ENCODE data around the gene PIK3R2.

DNA sequence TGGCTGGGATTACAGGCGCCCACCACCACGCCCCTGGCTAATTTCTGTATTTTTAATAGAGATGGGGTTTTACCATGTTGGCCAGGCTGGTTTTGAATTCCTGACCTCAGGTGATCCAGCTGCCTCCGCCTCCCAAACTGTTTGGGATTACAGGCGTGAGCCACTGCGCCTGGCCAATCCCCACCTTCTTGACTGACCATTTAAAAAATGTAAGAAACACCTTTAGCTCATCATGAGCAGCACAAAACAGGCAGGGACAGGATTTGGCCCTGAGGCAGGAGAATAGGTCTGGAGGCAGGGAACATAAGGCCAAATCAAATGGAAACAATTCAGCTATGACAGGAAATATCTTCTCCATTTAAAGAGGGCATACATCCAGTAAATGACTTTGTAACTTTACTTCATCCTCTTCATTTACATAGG, 38.7 kb downstream of the PIK3R2 start:
- TF ChIP-seq, protein P1, sequence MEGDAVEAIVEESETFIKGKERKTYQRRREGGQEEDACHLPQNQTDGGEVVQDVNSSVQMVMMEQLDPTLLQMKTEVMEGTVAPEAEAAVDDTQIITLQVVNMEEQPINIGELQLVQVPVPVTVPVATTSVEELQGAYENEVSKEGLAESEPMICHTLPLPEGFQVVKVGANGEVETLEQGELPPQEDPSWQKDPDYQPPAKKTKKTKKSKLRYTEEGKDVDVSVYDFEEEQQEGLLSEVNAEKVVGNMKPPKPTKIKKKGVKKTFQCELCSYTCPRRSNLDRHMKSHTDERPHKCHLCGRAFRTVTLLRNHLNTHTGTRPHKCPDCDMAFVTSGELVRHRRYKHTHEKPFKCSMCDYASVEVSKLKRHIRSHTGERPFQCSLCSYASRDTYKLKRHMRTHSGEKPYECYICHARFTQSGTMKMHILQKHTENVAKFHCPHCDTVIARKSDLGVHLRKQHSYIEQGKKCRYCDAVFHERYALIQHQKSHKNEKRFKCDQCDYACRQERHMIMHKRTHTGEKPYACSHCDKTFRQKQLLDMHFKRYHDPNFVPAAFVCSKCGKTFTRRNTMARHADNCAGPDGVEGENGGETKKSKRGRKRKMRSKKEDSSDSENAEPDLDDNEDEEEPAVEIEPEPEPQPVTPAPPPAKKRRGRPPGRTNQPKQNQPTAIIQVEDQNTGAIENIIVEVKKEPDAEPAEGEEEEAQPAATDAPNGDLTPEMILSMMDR (IDR thresholded peaks at IDR 0.05) = no peak
- TF ChIP-seq POLR2A (IDR thresholded peaks at IDR 0.05) (no peak), EP300 (IDR thresholded peaks at IDR 0.05; ENCODE audit: low read depth) (no peak)

All from transverse colon (tissue), 3 donors.